HG03521 (cell line): ENCODE measurements around the gene C15orf62.

Experiments used
- ATAC-seq: cut with Tn5 transposase; IDR thresholded peaks from one replicate; pipeline ENCODE4 v1.9.1; 2021; ENCODE audit warnings: mild to moderate bottlenecking, moderate library complexity; ENCODE audit not compliant: unreplicated experiment

The C15orf62 gene

DNA sequence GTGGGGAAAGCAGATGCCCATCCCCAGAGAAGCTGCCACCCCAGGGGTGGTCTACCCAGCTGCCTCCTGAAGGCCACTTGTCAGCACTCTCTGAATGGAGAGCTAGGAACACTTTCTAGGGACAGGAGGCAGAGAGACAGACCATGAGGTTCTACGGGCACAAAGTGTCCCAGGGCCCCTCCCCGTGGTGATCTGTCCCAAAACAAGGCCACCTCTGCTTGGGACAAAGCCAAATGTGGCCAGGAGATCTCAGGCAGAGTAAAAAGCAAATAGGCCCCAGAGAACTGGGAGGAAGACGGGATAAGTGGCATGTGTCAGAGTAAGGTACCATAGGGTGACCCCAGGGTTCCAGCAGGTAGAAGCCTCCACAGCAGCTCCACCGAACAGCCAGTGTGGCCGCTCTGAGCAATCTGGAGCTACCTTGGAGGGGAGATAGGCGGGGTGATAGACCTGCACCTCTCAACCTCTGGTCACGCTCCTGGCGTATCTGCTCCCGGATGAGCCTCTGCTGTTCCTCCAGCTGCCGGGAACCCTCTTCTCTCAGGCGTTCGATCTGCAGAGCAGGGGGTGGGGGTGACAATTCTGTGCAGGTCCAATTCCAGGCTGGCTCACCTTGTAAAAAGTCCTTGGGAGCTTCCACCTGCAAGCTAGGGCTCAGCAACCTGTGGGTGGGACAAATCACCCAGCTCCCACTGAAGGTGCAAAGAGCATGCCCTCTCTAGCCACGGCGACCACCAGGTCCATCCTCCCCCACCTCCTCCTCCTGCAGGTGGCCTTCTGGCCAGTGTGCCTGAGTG lies 6.2 kb downstream of the C15orf62 start:
- no peak for ATAC-seq

DNA sequence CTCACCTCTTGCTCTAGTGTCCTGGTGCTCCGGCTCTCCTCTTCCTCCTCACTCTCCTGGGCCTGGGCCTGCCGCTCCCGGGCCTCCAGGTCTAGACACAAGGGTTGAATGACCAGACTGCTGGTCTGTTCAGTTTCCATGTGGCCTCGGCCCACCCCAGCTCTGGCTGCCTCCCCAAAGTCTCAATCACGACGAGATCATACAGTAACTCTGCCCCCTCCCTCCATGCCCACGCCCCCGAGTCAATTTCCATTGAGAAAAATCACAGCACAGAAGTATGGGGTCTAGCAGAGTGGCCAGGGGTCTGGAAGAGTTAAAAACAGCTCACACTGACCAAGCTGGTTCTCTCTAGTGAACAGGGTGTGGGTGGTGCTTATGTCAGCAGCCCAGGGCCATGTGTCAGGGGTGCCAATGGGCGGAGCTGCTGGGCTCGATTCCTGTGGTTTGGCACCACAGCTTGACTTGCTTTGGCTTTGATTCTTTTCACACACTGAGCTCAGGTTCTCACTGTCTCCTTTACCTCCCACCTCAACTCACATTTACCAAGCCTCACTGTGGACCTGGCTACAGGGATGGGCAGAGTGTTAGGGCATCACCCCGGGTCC lies 6.9 kb downstream of the C15orf62 start:
- ATAC-seq = no peak

DNA sequence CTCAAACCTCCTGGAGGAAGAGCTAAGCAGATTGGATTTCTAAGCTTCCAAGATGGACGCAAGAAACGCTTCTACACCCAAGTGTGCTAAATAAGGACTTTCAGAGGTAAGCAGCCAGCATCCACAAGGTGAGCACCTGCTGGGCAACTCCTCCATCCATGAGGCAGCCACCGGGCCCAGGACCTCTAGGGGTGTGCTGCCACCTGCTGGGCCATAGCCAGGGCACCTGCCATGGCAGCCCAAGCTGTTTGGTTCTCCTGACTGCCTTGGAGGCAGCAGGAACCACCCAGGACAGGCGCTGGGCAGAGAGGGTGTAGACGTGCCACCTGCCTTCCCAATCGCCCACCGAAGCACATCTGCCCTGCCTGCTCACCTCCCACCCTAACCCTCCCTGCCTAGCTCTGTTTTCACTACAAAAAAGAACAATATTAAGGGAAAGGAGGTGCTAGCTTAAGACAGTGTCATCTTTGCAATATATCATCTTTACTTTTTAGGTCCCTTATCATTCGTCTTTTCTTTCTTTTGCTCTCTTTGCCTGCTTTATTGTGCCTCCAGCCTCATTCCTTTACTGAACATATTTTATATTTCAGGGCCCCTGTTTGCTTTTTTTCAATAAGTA lies 12.9 kb downstream of the C15orf62 start:
- peak; percentile 56 for ATAC-seq

DNA sequence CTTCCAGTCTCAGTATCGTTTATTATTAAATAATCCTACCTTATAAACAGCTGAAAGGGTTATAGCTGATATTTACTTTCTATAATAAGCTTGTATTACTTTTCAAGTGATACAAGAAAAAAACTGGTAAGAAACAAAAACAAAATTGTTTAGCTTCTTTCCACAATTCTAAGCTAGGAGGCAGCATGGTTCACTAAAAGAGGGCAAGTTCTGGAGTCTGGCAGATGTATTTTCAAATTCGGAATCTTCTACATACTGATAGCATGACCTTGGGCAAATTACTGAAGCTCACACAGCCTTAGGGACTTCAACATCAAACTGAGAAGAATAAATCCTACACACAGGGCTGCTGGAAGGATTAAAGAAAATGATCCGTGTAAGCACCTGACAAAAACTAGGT lies 15.4 kb downstream of the C15orf62 start:
- ATAC-seq = no peak

DNA sequence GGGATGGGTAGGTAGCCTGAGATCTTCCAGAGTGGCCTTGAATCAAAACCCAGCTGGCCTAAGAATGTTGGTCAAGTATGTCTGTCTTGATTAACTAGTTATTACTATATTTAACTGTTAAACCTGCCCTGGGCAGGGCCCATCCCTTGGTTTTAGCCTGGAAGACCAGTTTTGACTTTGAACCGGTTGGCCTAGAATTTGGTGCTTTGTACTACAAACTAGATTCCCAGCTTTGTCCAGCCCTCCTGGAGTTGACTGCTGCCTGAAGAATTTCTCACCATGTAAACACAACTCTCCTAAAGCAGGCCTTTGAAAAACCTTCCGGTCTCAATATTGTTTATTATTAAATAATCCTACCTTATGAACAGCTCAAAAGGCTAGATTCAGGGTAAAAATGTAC lies 16.0 kb downstream of the C15orf62 start:
- no peak for ATAC-seq

DNA sequence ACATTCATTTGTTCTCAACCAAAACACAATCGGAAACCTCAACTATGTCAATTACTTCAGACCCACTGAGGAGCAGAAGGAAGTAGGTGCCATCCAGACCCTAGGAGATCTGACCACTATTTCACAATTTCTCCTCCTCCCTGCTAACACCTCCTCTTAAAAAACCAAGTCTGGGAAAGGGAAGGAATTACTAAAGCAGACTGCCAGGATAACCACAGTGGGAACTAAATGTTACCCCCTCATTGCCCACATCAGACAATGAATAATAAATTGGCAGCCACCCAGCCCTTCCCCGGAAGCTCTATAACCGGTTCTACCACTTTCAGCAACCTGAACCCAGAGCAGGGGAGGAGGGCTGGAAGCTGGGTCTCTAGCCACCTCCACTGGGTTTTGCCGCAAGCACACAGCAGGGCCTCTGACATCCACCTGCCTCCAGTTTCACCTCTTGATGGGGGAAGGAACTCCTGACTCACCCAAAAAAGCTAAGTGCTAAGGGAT lies 17.6 kb downstream of the C15orf62 start:
- ATAC-seq = no peak

DNA sequence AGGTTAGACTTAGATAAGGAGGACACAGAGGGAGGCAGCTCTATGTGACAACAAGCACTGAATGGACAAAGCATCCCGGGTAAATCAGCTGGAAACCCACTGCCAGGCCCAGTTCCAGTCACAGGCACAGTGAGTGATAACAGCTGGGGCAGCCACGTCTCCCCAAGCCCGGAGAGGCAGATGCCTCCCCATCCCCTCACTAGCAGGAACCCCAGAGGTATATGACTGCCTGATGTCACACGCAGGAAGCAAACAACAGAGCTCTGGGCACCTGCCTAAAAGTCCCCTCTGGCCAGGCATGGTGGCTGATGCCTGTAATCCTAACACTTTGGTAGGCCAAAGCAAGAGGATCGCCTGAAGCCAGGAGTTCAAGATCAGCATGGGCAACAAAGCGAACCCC lies 18.2 kb downstream of the C15orf62 start:
- no peak for ATAC-seq

DNA sequence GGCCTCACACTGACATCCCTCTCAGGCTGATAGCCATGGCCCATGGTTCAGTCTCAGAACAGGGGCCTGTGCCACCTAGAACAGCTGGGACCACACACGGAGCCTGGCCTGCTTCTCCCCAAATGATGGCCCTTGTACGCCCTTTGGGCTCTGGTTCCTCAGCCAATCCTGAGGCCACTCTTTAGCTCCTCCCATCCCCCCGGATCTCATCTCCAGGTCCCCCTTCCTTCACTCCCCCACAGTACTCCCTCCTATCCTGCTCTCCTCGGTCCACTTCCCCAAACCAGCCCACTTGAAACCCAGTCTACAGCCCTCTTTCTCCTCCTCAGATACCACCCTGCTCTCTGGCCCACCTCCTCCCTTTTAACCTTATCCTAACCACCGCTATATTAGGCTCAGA lies 19.3 kb downstream of the C15orf62 start:
- ATAC-seq = no peak

DNA sequence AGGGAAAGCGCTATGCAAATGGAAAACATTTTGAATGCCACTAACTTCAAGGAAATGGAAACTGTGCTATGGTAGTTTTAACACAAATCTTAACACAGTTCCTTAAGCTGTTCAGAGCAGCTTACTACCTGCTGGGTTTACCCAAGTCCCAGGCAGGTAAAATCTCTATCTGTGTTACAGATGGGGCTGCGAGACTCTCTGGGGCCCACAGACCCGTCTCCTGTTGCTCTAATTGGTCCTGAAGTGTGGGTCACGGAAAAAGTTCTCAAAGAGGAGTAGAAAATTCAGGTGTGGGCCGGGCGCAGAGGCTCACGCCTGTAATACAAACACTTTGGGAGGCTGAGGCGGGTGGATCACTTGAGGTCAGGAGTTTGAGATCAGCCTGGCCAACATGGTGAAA lies 20.2 kb downstream of the C15orf62 start:
- ATAC-seq = no peak

DNA sequence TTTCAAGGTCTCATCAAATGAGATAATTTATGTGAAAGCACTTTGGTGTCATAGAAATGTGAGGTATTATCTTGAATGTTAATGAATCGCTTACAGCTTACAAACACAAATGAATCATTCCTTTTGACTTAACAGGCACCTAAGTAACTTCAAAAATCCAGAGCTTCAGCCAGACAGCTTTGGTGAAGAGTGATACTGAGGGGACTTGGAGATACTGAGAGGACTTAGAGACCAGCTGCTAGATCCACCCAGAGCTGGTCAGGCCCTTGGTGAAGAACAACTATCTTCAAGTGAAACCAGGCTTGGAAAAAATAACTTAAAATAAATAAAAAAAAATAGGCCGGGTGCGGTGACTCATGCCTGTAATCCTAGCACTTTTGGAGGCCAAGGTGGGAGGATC lies 20.9 kb downstream of the C15orf62 start:
- no peak for ATAC-seq

DNA sequence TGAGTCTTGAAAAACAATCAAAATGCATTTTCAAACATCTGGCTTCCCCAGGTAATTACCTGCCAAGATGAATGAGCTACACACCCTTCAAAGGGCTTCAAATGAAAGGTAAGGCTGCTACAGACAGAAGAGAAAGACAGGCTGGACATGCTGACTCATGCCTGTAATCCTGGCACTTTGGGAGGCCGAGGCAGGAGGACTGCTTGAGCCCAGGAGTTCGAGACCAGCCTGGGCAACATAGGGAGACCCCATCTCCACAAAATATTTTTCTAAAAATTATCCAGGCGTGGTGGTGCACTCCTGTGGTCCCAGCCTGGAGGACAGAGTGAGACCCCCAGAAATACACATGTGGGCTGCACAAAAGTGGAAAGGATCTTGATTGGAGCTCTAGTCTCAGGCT lies 22.6 kb downstream of the C15orf62 start:
- ATAC-seq = no peak

DNA sequence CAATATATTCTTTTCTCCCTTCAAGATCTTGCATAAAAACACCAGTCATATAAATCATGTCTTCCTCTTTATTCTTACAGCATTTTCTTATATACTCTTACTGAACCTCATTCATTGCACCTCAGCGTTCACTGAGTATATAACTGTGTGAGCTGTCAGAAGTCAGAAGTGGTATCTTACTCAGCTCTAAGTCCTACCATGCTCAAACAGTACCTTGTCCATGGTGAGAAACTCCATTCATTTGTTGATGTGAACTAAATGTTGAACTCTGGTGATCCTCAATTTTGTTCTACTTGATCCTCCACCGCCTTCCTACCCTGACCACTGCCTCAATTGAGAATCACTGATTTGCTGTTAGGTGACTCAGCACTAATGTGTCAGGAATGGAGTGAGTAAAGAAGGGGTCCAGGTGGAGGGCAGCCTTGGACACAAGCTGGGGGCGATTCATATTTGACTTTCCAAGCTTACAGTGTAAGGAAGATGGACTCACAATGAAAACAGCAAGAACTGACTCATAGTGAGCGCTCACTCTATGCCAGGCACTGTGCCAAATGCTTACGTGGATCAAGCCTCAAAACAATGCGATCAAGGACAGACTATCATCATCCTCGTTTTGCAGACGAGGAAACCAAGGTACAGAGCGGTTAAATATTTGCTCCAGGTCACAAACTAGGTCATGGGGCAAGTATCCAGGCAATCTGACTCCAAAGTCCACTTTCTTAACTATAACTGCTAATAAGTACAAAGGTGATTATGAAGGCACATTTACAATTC lies 23.6 kb downstream of the C15orf62 start:
- no peak for ATAC-seq

DNA sequence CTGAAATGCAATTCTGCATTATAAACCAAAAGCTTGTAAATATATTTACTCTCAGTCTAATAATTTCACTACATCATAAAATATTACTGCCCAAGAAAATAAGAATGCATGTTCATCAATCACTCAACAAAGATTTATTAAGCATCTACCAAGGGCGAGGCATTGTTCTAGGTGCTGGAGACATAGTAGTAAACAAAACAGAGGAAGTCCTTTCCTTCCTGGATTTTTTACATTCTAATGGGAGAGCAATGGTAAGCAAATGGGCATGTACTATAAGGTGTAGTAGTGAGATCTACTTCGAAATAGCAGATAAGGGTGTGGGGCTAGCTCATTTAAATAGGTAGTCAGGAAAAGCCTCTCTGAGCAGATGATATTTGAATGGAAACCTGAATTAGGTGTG lies 26.3 kb downstream of the C15orf62 start:
- ATAC-seq = no peak

DNA sequence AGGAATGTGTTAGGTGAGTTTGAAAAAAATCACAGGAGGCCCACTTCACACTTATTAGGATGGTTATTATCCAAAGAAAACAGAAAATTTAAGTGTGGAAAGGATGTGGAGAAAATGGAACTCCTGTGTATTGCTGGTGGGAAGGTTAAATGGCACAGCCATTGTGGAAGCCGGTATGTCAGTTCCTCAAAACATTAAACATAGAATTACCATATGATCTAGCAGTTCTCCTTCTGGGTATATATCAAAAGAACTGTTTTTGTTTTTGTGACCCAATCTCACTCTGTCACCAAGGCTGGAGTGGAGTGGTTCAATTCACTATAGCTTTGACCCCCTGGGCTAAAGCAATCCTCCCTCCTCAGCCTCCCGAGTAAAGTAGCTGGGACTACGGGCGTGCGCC lies 26.7 kb downstream of the C15orf62 start:
- no peak for ATAC-seq

DNA sequence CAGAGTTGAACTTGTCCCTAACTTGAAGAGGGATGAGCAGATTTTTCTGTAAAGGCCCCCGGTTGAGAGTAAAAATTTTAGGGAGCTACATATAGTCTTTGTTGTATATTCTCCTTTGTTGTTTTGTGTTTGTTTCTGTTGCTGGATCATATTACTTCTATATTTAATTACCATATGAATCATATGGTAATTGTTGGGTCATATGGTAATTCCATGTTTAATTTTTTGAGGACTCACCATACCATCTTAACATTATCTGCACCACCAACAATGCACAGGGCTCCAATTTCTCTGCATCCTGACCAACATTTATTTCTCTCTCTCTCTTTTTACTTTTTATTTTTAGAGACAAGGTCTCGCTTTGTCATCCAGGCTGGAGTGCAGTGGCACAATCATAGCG lies 29.7 kb downstream of the C15orf62 start:
- ATAC-seq = no peak

DNA sequence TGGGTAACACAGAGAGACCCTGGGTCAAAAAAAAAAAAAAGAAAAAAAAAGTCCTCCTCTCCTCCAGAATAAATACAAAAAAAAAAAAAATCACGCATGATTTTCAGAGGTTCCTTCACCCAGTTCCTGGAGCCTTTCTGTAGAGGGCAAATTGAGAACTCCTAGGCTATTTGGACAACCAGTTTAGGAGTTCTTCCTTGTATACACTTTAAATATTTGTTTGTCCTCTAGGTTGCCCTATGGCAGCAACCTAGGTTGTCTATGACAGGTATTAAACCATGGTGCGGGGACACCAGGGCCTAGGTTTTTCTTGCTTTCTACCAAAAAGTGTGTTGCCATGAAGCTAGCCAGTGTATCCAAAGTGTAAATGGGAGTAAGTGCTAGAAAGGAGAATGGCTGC lies 33.3 kb downstream of the C15orf62 start:
- ATAC-seq = no peak

DNA sequence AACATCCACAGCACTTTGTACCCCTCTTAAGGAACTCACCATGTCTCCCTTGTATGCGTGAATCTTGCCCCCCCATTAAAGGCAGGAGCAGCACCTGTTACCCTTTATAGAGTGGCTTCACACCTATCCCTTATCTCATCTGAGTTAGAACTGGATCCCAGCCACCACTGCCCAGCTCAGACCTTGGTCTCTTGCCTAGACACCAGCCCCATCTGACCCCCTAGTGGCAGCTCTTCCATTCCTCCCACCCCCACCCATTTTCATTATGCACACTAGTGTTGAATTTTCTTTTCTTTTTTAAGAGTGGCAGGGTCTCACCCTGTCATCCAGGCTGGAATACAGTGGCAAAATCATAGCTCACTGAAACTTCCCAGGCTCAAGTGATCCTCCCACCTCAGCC lies 33.9 kb downstream of the C15orf62 start:
- ATAC-seq = no peak

DNA sequence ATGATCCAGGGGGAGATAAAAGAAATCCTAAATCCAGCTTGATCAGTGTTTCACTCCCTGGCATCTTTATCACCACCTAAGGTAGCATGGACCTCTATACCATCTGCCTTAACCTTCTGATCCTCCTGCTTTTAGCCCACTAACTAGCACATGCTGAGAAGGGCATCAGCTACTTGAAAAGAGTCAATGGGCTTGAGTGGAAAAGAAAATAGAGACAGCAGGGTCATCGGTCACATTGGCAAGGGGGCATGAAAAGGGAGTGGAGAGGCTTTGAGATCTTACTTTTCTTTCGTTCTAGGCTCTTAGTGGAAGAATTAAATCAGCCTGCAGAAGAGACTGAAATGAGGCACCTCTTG lies 36.9 kb downstream of the C15orf62 start:
- ATAC-seq = no peak

DNA sequence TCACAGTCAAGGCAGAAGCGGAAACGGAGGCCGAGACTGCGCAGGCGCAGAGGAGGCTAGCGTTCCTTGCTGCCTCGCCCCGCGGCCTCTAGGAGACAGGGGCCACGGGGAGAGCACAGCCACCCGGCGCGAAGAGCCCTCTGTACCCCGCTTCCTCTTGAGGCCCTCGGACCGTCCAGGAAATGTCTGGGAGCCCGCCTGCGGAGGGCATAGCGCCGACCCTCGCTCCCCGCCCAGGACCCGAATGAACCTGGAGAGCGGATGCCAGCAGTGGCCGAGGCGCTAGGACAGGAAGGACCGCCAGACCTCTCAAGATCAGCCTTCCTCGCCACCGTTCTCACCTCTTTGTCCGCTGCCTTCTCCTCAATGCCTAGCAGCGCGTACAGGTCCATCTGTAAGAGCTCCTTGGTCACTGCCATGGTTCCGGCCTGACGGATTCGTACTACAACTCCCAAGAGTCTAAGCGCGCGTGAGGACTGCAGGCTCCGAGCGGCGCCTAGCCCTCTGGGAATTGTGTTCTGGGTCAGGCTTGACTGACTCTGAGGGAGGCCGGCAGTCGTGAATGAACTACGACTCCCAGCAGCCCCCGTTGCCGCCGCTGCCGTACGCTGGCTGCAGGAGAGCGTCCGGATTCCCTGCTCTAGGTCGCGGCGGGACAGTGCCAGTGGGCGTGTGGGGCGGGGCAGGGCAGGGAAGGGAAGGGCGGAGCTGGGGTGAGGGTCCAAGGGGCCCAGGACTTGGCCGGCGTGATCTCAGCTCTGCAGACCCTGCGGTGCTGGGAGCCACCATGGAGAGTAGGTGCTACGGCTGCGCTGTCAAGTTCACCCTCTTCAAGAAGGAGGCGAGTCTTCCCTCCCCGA lies 37.5 kb downstream of the C15orf62 start, which contains the start of the genes DNAJC17 and ZFYVE19:
Gene DNAJC17 (minus strand): TSS at position 446 of the 860 bp plus-strand sequence. CDS start 27 bp downstream, at position 419.
Gene ZFYVE19 (plus strand): TSS at position 62 of the 860 bp plus-strand sequence. CDS start 501 bp downstream, at position 563.
- ATAC-seq = peak; percentile 93

DNA sequence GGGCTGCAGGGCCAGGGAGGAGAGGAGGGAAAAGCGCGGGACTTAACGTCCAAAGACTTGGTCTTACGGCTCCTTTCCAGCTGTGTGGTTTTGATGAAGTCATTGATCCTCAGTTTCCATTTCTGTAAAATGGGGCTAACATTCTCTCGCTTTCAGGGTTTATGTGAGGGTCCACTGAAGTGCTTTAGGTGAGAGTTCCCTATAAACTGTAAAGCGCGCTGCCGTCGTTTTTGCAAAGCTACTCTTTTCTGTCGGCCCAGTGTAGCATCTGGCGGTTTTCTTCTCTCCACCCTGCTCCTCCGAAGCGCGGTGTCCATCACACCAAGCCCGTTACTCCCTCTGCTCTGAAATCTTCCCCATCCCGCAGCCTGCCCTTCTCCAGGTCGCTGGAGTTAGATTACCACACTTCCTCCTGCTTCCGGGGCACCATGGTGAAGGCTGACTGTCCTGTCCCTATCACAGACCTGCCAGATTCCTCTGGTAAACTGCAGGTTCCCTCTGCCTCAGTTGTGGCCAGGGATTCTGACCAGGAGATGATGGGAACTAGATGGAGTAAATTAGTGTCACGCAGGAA lies 38.2 kb downstream of the C15orf62 start:
- no peak for ATAC-seq
